GM18505 (cell line): ENCODE measurements around the gene CLTCL1.
"Not testable (repeated sequence)": the region's sequence is repeated elsewhere in the genome, so short reads cannot be mapped to it uniquely, and the experiment has no call there.

ENCODE experiments used
- ATAC-seq: cut with Tn5 transposase; IDR thresholded peaks from one replicate; pipeline ENCODE4 v1.9.1; 2021; ENCODE audit not compliant: unreplicated experiment
- POLR2A ChIP-seq: IDR thresholded peaks from 4 replicates; pipeline ENCODE4 v1.6.1; 2011; ENCODE audit warnings: borderline replicate concordance; ENCODE audit not compliant: insufficient read depth, insufficient read length; ENCODE audit errors: extremely low read depth

CLTCL1 gene

DNA sequence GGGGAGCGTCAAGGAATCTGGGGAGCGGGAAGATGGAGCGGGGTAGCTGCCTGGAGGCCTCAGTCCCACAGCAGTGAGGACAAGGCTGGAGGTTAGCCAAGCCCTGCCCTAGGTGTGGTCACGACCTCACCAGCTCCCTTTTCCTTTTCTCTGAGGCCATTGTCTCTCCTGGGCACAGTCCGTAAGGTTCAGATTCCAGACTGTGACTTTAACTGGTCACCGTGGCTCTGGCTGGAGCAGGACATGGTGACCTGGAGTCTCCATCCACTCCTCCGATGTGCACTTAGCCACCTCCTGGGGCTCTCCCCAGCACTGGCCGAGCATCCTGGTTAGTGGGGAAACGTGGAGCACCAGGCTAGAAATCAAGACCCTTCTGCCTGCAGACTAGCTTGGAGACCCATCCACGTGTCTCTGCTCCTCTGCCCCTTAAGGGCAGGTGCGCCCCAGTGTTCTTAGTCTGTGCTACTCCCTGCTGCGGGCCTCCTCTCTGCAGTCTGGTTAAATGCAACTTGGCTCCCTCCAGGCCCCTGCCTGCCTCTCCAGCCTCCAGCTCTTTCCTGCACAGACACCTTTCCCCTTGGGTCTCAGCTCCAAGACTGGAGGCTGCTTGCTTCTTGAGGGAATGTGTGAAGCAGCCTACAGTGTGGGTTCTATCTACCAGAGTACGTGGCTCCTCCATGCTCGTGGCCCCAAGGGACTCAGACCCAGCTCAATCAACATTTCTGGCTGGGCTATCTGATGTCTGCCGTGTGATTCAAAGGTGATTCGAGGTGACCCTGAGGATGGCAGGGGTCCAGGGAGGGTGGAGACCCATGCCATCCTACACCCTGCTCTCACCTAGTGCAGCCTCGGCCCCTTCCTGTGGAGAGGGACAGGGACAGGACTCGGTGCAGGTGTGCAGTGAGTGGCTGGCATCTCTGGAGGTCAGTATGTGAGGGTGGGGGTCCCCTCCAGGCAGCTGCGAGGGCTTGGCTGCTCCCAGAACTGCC, 118.2 kb downstream of the CLTCL1 start:
- no peak for ATAC-seq
- TF ChIP-seq POLR2A, result no peak

GRCh38 chr22:19172213-19173046, 119.1 kb downstream of the CLTCL1 start:
- ATAC-seq, result no peak
- no peak for TF ChIP-seq POLR2A

DNA sequence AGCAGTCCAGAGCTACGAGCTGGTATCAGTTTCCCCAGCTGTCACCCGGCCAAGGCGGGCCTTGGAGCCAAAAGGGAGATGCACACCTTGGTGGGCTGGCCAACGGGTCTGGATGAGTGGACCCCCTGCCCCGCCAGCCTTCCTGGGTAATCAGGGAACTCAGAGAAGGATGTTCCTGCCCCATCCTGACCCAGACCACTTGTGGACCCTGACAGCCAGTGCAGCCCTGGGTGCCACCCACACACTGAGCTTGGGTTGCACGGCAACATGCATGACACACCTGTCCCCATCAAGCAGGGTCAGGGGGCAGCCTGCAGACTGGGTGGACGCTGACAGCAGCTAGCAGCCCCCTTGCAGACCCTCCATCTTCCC, 121.6 kb downstream of the CLTCL1 start:
- TF ChIP-seq POLR2A, result no peak

DNA sequence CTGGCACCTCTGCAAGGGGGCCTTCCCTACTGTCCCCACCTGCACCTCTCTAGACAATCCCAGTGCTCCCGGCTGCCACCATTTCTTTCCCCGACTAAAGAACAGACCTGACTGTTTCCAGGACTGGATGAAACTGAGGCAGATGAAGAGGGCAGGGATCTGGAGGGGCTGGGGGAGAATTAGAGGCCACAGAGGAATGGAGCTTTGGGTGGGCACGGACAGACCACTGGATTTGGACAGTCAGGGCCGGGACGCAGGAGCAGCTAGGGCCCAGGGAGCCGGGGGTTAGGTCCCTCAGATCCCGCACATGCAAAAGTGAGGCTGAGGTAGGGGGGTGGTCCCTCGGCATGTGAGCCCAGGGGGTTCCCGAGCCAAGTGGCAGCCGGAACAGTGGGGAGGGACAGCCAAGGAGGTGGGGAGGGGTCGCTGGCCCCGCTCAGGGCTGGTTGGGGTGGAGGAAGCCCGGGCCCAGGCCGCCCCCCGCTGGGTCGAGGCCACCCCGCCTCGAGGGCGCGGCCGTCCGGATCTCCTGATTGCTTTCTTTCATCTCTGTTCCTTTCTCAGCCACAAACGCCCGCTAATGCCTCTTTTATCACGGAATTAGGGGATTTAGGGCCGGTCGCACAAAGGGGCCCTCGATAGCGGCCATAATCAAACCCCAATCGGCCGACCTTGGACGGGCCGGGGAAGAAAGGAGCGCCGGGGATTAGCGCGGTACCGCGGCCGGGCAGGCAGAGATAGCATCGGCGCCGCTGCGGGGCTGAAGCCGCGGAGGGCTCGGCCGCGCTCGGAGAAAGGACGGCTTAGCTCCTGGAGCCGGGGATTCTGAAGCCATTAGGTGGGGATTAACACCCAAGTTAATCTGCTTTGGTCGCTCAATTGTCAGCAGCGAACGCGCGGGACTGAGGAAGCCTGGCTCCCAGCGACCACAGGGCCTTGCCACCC, 122.2 kb downstream of the CLTCL1 start:
- ATAC-seq, result no peak
- TF ChIP-seq POLR2A, result no peak

More for the DNA sequence above, 121.6 kb downstream of the CLTCL1 start:
- no peak for ATAC-seq

GRCh38 chr22:19168088-19168890, 123.2 kb downstream of the CLTCL1 start:
- TF ChIP-seq POLR2A, result no peak

GRCh38 chr22:19167106-19167869, 124.2 kb downstream of the CLTCL1 start:
- no peak for ATAC-seq
- TF ChIP-seq POLR2A, result no peak

More at GRCh38 chr22:19168088-19168890, 123.2 kb downstream of the CLTCL1 start:
- ATAC-seq, result no peak

DNA sequence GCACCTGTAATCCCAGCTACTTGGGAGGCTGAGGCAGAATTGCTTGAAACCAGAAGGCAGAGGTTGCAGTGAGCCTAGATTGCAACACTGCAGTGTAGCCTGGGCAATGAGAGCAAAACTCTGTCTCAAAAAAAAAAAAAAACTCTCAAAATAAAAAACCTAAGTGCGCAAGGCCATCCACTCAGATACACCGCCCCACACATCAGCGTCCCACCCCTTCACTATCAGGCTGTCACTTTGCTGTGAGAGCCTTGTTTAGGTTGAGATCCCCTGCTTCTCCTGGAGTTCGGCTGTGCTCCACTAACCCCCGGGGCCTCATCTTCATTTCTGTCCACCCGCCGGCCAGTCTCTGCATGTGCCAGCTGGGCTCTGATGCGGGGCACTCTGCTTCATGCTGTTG, 125.1 kb downstream of the CLTCL1 start:
- TF ChIP-seq POLR2A, result no peak
- ATAC-seq, result no peak

DNA sequence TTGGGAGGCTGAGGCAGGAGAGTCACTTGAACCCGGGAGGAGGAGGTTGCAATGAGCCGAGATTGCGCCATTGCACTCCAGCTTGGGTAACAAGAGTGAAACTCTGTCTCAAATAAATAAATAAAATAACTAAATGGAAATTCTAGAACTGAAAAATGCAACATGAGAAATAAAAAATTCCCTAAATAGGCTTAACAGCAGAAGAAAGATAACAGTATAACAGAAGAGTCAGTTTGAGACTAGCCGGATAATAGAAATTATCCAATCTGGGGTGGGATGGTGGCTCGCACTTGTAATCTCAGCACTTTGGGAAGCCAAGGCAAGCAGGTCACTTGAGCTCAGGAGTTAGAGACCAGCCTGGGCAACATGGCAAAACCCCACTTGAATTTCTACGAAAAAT, 127.1 kb downstream of the CLTCL1 start:
- no peak for ATAC-seq
- no peak for TF ChIP-seq POLR2A

DNA sequence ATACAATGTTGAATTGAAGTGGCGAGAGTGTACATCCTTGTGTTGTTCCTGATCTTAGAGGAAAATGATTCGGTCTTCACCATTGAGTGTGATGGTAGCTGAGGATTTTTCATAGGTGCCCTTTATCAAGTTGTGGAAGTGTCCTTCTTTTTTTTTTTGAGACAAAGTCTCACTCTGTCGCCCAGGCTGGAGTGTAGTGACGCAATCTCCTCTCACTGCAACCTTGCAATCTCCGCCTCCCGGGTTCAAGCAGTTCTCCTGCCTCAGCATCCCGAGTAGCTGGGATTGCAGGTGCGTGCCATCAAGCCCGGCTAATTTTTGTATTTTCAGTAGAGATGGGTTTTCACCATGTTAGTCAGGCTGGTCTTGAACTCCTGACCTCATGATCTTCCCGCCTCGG, 132.9 kb downstream of the CLTCL1 start:
- not testable (repeated sequence) for ATAC-seq

DNA sequence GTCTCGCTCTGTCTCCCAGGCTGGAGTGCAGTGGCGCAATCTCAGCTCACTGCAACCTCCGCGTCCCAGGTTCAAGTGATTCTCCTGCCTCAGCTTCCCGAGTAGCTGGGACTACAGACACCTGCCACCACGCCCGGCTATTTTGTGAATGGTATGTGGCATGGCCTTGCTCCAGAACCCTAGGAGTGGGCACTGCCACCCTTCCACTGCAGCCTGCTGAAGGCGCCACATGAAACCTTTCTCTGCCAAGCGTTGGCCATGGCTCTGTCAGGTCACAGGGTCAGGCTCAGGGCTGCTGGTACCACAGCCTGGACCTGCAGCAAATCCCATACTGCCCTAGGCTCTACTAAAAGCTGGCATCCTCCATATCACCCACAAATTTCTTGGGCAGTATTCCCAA, 135.4 kb downstream of the CLTCL1 start:
- not testable (repeated sequence) for ATAC-seq
